Stimulated activated CD8-positive, alpha-beta memory T cell treated with anti-CD3 and anti-CD28 coated beads, Interleukin-12 subunit alpha, Interleukin-12 subunit beta, amount 100 ng/mL, for 1 hour (primary cell): ENCODE measurements around the gene SCAMP3.
"Not testable (repeated sequence)": the region's sequence is repeated elsewhere in the genome, so short reads cannot be mapped to it uniquely, and the experiment has no call there.

Experiments
- DNase-seq: peaks from one replicate; pipeline ENCODE4 v3.0.0-alpha.2; 2020; ENCODE audit warnings: low read depth

SCAMP3 gene

GRCh38 chr1:155261852-155262673, at the start of gene SCAMP3:
Gene SCAMP3 (minus strand): TSS chr1:155262360. CDS start chr1:155262151, 209 bp downstream.
- DNase-seq, result peak; percentile 80

- DNase-seq, result no peak
Observed at GRCh38 chr1:155309423-155310021, 47.4 kb upstream of the SCAMP3 start.

- peak; percentile 95 for DNase-seq
Observed at GRCh38 chr1:155308493-155309422, 46.6 kb upstream of the SCAMP3 start, which contains the start of gene FDPS. Gene FDPS (plus strand): TSS chr1:155308866. CDS start chr1:155309790, 924 bp downstream.

DNA sequence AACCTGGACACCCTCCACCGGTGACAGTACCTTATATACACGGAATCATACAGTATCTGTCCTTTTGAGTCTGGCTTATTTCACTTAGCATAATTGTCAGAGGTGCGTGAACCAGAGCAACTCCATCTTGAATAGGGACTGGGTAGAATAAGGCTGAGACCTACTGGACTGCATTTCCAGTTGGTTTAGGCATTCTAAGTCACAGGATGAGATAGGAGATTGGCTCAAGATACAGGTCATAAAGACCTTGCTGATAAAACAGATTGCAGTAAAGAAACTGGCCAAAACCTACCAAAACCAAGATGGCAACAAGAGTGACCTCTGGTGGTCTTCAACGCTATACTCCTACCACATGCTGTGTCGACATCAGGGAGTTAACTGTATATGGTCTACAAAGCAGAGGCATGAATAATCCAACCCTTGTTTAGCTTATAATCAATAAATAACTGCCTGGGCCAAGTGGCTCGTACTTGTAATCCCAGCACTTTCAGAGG, 45.1 kb upstream of the SCAMP3 start:
- DNase-seq, result no peak

DNA sequence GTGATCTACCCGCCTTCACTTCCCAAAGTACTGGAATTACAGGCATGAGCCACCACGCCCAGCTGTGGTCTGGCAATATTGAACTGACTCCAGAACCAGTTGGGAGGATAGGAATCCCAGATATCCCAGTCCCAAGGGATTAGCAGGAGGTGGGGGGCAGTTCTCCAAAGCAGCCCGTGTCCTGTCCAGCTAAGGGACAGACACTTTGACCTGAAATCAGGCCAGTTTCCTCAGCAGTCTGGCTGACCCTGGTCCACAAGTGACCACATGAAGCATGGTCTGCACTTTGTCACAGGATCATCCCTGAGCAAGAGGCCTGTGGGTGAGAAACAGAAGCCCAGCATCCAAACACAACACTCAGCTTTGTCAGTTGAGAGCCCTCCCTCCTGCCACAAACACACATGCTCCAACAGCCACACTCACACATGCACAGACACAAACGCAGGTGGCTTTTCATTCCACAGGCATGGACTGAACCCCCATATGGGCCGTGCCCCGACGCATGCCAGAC, 43.8 kb upstream of the SCAMP3 start:
- DNase-seq, result no peak

DNA sequence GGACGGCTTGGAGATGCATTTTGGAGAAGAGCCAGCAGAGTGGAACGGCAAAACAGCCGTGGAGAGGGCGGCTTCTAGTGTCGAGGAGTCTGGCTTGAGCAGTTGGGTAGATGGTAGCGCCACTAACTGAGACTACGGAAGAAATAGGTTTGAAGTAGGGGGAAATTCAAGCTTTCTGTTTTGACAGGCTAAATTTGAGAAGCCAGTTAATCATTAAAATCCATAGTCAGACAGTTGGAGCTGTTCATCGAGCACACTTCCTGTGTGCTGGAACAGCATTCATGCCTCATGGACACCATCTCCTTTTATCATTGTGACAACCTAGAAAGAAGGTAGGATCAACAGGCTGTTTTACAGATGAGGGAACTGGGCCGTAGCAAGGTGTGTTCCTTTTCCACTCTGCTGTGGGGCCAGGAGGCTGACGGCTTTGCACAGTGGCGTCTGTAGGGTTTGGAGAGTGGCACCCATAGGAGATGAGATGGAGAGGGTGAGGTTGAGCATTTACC, 42.5 kb upstream of the SCAMP3 start:
- DNase-seq, result no peak

DNA sequence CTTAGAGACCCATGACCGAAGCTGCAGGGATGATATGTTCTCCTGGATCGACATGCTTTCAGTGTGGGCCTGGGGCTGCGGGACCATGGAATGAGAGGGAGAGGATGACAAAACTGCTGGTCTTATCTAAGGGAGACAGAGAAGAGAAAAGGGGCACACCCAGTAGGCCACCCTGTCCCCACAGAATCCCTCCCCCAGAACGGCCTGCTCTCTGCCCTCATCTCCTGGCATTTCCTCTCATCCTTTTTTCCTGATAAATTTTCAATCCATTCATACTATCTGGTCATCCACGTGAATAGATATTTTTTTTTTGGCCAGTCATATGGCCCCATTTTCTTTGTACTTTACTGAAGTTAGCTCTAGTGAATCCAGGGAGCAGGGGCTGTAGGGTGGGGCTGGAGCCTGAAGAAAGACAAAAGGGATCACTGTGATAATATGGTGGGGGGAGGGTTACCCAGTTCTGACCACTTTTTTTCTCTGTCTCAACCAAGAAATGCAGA, 39.2 kb upstream of the SCAMP3 start, which contains the start of gene PKLR:
PKLR (minus strand) TSS at position 97 of the 500 bp plus-strand sequence; CDS start at position 54, 43 bp downstream.
- DNase-seq, result no peak

DNA sequence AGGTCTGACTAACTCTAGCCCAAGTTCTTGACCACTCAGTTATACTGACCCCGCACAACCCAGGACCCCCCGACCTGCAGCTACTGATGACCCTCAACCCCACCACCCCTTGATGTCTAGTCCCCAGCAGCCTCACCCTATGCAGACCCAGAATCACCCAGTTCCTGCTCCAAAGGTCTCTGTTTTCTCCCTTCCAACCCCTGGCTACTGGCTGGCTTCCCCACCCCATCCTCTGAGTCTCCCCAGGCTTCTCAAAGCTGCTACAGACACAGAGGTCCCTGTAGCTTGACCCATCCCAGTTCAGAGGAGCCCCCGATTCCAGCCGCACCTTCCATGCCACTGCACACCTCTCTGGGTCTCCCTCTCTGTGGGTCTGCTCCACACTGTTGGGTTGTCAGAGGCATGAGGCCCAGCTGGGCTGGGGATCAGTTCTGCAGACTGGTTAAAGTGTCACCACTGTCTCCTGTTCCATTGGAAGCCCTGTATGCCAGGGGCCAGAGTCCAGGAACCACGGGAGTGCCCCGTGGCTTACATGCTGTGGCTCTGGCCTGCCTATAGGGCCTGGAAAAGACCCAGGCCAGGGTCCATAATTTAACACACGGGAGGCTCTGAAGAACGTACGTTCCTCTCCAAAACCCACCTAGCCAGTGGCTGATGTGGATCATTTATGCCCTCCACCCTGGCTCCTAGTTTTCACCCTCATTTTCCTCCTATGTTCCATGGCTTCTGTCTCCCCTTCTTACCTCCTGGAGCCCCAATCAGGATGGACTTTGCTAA, 38.6 kb upstream of the SCAMP3 start:
- DNase-seq, result no peak

DNA sequence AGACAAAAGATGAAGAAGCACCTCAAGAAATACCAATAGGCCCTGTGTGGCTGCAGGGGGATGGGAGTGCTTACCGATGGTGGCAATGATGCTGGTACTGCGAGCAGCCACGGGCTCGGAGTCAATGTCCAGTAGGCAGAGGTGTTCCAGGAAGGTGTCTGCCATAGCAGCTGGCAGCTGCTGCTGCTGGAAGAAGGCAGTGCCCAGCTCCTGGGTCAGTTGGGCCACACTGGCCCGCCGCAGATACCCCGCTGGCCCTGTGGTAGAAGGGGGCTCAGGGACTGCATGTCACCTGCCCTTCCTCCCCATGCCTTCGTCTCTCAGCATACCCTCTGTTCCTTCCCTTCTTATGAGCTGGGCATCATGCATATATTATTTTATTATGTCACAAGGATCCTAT, 37.9 kb upstream of the SCAMP3 start:
- no peak for DNase-seq

DNA sequence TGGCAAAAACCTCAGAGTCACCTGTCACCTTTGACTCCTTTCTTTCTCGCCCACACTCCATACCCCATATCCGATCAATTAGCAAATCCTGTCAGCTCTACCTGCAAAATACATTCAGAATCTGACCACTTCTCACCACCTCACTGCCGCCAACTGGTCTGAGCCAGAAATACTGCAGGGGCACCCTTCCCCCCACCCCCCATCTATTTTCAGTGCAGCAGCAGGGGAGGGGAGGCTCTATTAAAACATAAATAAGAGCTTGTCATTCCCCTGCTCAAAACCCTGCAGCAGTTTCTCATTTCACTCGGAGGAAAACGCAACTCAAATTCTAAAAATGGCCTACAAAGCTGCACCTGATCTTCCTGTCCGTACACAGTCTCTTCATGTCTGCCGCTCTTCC, 35.2 kb upstream of the SCAMP3 start:
- DNase-seq, result no peak

- DNase-seq, result no peak
Observed at GRCh38 chr1:155296661-155297060, 34.5 kb upstream of the SCAMP3 start.

- no peak for DNase-seq
Observed at GRCh38 chr1:155295942-155296267, 33.7 kb upstream of the SCAMP3 start.

DNA sequence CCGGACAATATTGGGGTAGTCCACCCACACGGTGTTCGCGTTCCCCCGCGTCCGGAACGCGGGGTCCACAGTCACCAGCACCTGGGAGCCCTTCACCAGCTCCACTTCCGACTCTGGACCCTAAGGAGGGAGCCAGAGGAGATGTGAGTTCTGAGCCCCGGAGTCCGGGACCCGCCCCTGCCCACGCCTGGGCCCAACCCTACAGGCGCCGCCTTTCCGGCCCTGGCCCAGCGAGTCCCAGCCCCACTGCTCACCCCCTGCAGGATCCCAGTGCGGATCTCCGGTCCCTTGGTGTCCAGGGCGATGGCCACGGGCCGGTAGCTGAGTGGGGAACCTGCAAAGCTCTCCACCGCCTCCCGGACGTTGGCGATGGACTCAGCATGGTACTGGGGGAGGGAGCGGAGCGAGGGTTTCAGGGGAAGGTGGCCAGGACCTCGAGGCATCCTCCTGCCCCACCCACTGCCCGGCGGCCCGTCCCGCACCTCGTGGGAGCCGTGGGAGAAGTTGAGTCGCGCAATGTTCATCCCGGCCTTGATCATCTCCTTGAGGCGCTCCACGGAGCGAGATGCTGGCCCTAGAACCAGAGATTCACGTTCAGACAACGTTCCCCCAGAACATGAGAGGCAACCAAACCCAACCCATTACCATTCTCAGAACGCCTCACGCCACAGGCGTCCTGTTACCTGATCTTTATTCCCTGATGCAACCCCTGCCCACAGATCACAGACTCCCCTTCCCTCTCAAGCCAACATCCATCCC, 33.2 kb upstream of the SCAMP3 start:
- DNase-seq, result no peak

GRCh38 chr1:155294520-155295182, 32.5 kb upstream of the SCAMP3 start:
- no peak for DNase-seq

- DNase-seq, result no peak
Observed at GRCh38 chr1:155293086-155293749, 31.1 kb upstream of the SCAMP3 start.

- not testable (repeated sequence) for DNase-seq
Observed at GRCh38 chr1:155291006-155291405, 28.8 kb upstream of the SCAMP3 start.

GRCh38 chr1:155287987-155288543, 25.9 kb upstream of the SCAMP3 start:
- no peak for DNase-seq

DNA sequence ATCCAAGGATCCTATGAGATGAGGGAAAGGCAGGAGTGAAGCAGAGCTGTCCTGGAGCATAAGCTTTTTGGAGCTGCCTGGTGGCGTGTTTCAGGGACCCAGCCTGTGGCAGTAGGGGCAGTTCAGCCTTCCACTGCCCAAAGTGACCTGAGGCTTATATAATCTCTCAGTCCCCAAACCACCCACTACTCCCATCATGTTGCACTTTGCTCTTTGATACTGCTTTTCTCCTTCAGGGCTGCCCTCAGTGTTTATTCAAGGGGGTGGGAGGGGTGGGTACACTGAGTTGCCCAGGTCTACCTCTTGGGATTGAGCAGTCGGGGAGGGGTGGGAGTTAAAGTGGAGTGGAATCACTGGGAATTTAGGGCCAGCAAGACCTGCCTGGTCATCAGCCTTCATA, 24.4 kb upstream of the SCAMP3 start:
- no peak for DNase-seq

GRCh38 chr1:155285631-155286044, 23.5 kb upstream of the SCAMP3 start:
- DNase-seq, result no peak
